Measurements from ENCODE around the gene C10orf71.

C10orf71 gene

GRCh38 chr10:49275896-49276295 lies 23.1 kb upstream of the C10orf71 start:
- DNase-seq: no peak

- DNase-seq: no peak
Measured at GRCh38 chr10:49276596-49276995, 22.4 kb upstream of the C10orf71 start.

- DNase-seq: peak; percentile 15
Measured at GRCh38 chr10:49277973-49278372, 21.0 kb upstream of the C10orf71 start.

GRCh38 chr10:49278497-49278981 lies 20.4 kb upstream of the C10orf71 start:
- peak; percentile 28 for DNase-seq

GRCh38 chr10:49279015-49279880 lies 19.7 kb upstream of the C10orf71 start:
- no peak for DNase-seq

GRCh38 chr10:49280001-49280408 lies 19.0 kb upstream of the C10orf71 start:
- DNase-seq: peak; percentile 18

GRCh38 chr10:49281461-49281860 lies 17.5 kb upstream of the C10orf71 start:
- DNase-seq: no peak

GRCh38 chr10:49282306-49282705 lies 16.7 kb upstream of the C10orf71 start:
- no peak for DNase-seq

- peak; percentile 39 for DNase-seq
Measured at GRCh38 chr10:49282879-49283341, 16.1 kb upstream of the C10orf71 start.

GRCh38 chr10:49283491-49283890 lies 15.5 kb upstream of the C10orf71 start:
- no peak for DNase-seq

- no peak for DNase-seq
Measured at GRCh38 chr10:49284356-49284755, 14.6 kb upstream of the C10orf71 start.

- no peak for DNase-seq
Measured at GRCh38 chr10:49285232-49285631, 13.7 kb upstream of the C10orf71 start.

GRCh38 chr10:49286686-49287085 lies 12.3 kb upstream of the C10orf71 start:
- DNase-seq: no peak

GRCh38 chr10:49287689-49288340 lies 11.2 kb upstream of the C10orf71 start:
- no peak for DNase-seq

- no peak for DNase-seq
Measured at GRCh38 chr10:49288341-49289065, 10.5 kb upstream of the C10orf71 start.

- no peak for DNase-seq
Measured at GRCh38 chr10:49289480-49289879, 9.5 kb upstream of the C10orf71 start.

GRCh38 chr10:49290131-49290530 lies 8.8 kb upstream of the C10orf71 start:
- no peak for DNase-seq

GRCh38 chr10:49290607-49291006 lies 8.4 kb upstream of the C10orf71 start:
- DNase-seq: no peak

- no peak for DNase-seq
Measured at GRCh38 chr10:49292565-49293207, 6.3 kb upstream of the C10orf71 start.

- no peak for DNase-seq
Measured at GRCh38 chr10:49293208-49293603, 5.8 kb upstream of the C10orf71 start.

- no peak for DNase-seq
Measured at GRCh38 chr10:49294731-49295130, 4.2 kb upstream of the C10orf71 start.

GRCh38 chr10:49295297-49295696 lies 3.7 kb upstream of the C10orf71 start:
- DNase-seq: no peak

GRCh38 chr10:49296382-49296781 lies 2.6 kb upstream of the C10orf71 start:
- DNase-seq: no peak

Data from hematopoietic multipotent progenitor cell treated with erythropoietin and hydrocortisone succinate and interleukin-3 and kit ligand, for 6 days (in vitro differentiated cells).